GM23338 (cell line): ENCODE measurements around the gene ZBTB7C. TPM values are rescaled to one million over a fixed set of nuclear protein-coding genes. Genes with fewer than 3 reads are reported as not detected.

ENCODE experiments used
- ATAC-seq: fragments of 200-7000 bp; cut with Tn5 transposase; 3 replicates; pipeline ENCODE4 v1.9.1; 2020
- DNase-seq: peaks from one replicate; pipeline ENCODE4 v3.0.0-alpha.2; 2015; ENCODE audit warnings: low spot score
- H2AFZ ChIP-seq: fragments of 200-600 bp; sonication (generic); 2 replicates; pipeline ENCODE4 v1.8.0; 2016; ENCODE audit warnings: antibody characterized with exemption, mild to moderate bottlenecking, moderate library complexity
- H3F3A ChIP-seq: fragments of 200-600 bp; sonication (generic); replicated peaks from 2 replicates; pipeline ENCODE4 v1.8.0; 2017; ENCODE audit warnings: antibody characterized with exemption, mixed run types, low read depth
- H3K27ac ChIP-seq: fragments of 200-600 bp; sonication (generic); 2 replicates; pipeline ENCODE4 v1.6.1; 2016; ENCODE audit warnings: low read depth
- H3K27me3 ChIP-seq: fragments of 200-600 bp; sonication (generic); 2 replicates; pipeline ENCODE4 v1.8.0; 2016; ENCODE audit warnings: mild to moderate bottlenecking, mixed run types, moderate library complexity; ENCODE audit not compliant: insufficient read depth
- H3K36me3 ChIP-seq: fragments of 200-600 bp; sonication (generic); 2 replicates; pipeline ENCODE4 v1.8.0; 2016; ENCODE audit warnings: mild to moderate bottlenecking; ENCODE audit not compliant: insufficient read depth
- H3K4me1 ChIP-seq: fragments of 200-600 bp; sonication (generic); 2 replicates; pipeline ENCODE4 v1.8.0; 2016; ENCODE audit warnings: mild to moderate bottlenecking, moderate library complexity; ENCODE audit not compliant: insufficient read depth
- H3K4me2 ChIP-seq: fragments of 200-600 bp; sonication (generic); 2 replicates; pipeline ENCODE4 v1.7.1; 2017; ENCODE audit warnings: mixed run types
- H3K4me3 ChIP-seq: fragments of 200-600 bp; sonication (generic); 2 replicates; pipeline ENCODE4 v1.6.1; 2016; ENCODE audit warnings: mixed run types
- H3K79me2 ChIP-seq: fragments of 200-600 bp; sonication (generic); replicated peaks from 2 replicates; pipeline ENCODE4 v1.8.0; 2017; ENCODE audit warnings: mild to moderate bottlenecking; ENCODE audit not compliant: insufficient read depth
- H3K9me2 ChIP-seq: fragments of 200-600 bp; sonication (generic); 2 replicates; pipeline ENCODE4 v1.8.0; 2017; ENCODE audit not compliant: insufficient read depth
- H4K20me1 ChIP-seq: fragments of 200-600 bp; sonication (generic); replicated peaks from 2 replicates; pipeline ENCODE4 v1.8.0; 2017; ENCODE audit warnings: mild to moderate bottlenecking; ENCODE audit not compliant: insufficient read depth
- H3K27ac Mint-ChIP-seq: 2 replicates; pipeline ENCODE4 v1.8.0; 2020; ENCODE audit warnings: inconsistent platforms, mild to moderate bottlenecking, moderate library complexity, mixed read lengths
- H3K27me3 Mint-ChIP-seq: 3 replicates; pipeline ENCODE4 v1.8.0; 2022; ENCODE audit warnings: low read depth, mild to moderate bottlenecking, moderate library complexity, mixed read lengths, inconsistent platforms; ENCODE audit not compliant: insufficient read depth, poor library complexity
- H3K36me3 Mint-ChIP-seq: 3 replicates; pipeline ENCODE4 v1.8.0; 2021; ENCODE audit warnings: low read depth, mild to moderate bottlenecking, inconsistent platforms, moderate library complexity, mixed read lengths
- H3K4me1 Mint-ChIP-seq: 3 replicates; pipeline ENCODE4 v1.8.0; 2020; ENCODE audit warnings: mild to moderate bottlenecking, inconsistent platforms, mixed read lengths
- H3K4me3 Mint-ChIP-seq: 3 replicates; pipeline ENCODE4 v1.8.0; 2021; ENCODE audit warnings: moderate library complexity, mild to moderate bottlenecking, inconsistent platforms, mixed read lengths
- H3K9me3 Mint-ChIP-seq: 3 replicates; pipeline ENCODE4 v1.8.0; 2020; ENCODE audit warnings: moderate library complexity, mild to moderate bottlenecking, inconsistent platforms, mixed read lengths
- CREB1 ChIP-seq: fragments of 250-450 bp; sonication (Bioruptor Pico); IDR thresholded peaks from 2 replicates; pipeline ENCODE4 v1.5.0; 2020; ENCODE audit warnings: low read depth, mild to moderate bottlenecking, moderate library complexity
- ETS1 ChIP-seq: IDR thresholded peaks from 2 replicates; pipeline ENCODE4 v1.6.1; 2016; ENCODE audit warnings: antibody characterized with exemption
- EZH2 ChIP-seq: fragments of 200-600 bp; sonication (generic); IDR thresholded peaks from one replicate; pipeline ENCODE4 v1.8.0; 2017; ENCODE audit warnings: antibody characterized with exemption, mild to moderate bottlenecking, low read depth; ENCODE audit not compliant: unreplicated experiment
- NANOG ChIP-seq: IDR thresholded peaks from 2 replicates; pipeline ENCODE4 v1.6.1; 2016; ENCODE audit warnings: antibody characterized with exemption, borderline replicate concordance
- STAT1 ChIP-seq: IDR thresholded peaks from one replicate; pipeline ENCODE4 v1.6.1; 2016; ENCODE audit warnings: antibody characterized with exemption; ENCODE audit not compliant: unreplicated experiment
- polyA plus RNA-seq: library from polyadenylated mRNA; unstranded; fragments of >200 nt; fragmentation: Nextera tagmentation; extraction: Ambion mirVana; gene quantifications from 2 replicates; pipeline ENCODE4 v1.2.1, GENCODE V29; 2016
- total RNA-seq: library from RNA; depleted of rRNA; stranded (reverse); fragments of >200 nt; shearing (Covaris generic); gene quantifications from 2 replicates; pipeline ENCODE4 v1.2.3, GENCODE V29; 2014
- TF ChIP-seq, protein P1 (sequence below), 2 experiments: fragments of 200-600 bp in 1 of 2; sonication (generic) in 1 of 2; conservative IDR thresholded peaks; 2 replicates each; pipeline versions ENCODE4 v1.5.1 to v1.6.1; 2016 to 2017; ENCODE audit warnings: antibody characterized with exemption in 2 of 2, low read depth in 2 of 2, mild to moderate bottlenecking in 2 of 2, moderate library complexity in 1 of 2
- TF ChIP-seq, protein P2 (sequence below): IDR thresholded peaks from one replicate; pipeline ENCODE4 v1.6.1; 2018; ENCODE audit warnings: antibody characterized with exemption; ENCODE audit not compliant: unreplicated experiment

Gene ZBTB7C
- total and polyA plus RNA-seq, 2 experiments from 2014 or later: 0.03 to 0.14 TPM

- TF ChIP-seq, protein P1, sequence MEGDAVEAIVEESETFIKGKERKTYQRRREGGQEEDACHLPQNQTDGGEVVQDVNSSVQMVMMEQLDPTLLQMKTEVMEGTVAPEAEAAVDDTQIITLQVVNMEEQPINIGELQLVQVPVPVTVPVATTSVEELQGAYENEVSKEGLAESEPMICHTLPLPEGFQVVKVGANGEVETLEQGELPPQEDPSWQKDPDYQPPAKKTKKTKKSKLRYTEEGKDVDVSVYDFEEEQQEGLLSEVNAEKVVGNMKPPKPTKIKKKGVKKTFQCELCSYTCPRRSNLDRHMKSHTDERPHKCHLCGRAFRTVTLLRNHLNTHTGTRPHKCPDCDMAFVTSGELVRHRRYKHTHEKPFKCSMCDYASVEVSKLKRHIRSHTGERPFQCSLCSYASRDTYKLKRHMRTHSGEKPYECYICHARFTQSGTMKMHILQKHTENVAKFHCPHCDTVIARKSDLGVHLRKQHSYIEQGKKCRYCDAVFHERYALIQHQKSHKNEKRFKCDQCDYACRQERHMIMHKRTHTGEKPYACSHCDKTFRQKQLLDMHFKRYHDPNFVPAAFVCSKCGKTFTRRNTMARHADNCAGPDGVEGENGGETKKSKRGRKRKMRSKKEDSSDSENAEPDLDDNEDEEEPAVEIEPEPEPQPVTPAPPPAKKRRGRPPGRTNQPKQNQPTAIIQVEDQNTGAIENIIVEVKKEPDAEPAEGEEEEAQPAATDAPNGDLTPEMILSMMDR (conservative IDR thresholded peaks at IDR 0.05; ENCODE audit: low read depth in 2 of 2): no peak
These were observed 172.4 kb downstream of the ZBTB7C start (continued) for GRCh38 chr18:48236822-48237221.

- Histone ChIP-seq H3K27ac (no peak overlapping the region), H3K4me3 (no peak overlapping the region), H3K36me3 (no peaks in the 10 kb centered on the region), H4K20me1 (no peaks in the 10 kb centered on the region; the same call in 1 of the 2 replicates), H3K79me2 (no peaks in the 10 kb centered on the region), H3K4me1 (peaks cover 3% of the 10 kb centered on the region; the same call in 1 of the 2 replicates), H3K27me3 (no peaks in the 10 kb centered on the region), H3F3A (0 out of 2 replicates have a peak, but pooled peaks cover 3% of the 10 kb centered on the region), H3K9me2 (no peaks in the 10 kb centered on the region), H3K4me2 (no peak overlapping the region), H2AFZ (peak overlapping the region; percentile 89)
- DNase-seq (peak; percentile 88), ATAC-seq (peak; percentile 98)
- Mint-ChIP-seq H3K27me3 (no peaks in the 10 kb centered on the region), H3K4me3 (no peak overlapping the region), H3K27ac (no peak overlapping the region), H3K9me3 (no peaks in the 10 kb centered on the region), H3K36me3 (no peaks in the 10 kb centered on the region), H3K4me1 (peaks cover 13% of the 10 kb centered on the region)
- TF ChIP-seq, protein P1 (conservative IDR thresholded peaks at IDR 0.05; ENCODE audit: low read depth in 2 of 2): peak; percentile 78 to 95
- no peak for TF ChIP-seq NANOG
- no peak for TF ChIP-seq STAT1
- TF ChIP-seq CREB1: peak; percentile 17; the same call in 1 of the 2 replicates
- TF ChIP-seq, protein P2, sequence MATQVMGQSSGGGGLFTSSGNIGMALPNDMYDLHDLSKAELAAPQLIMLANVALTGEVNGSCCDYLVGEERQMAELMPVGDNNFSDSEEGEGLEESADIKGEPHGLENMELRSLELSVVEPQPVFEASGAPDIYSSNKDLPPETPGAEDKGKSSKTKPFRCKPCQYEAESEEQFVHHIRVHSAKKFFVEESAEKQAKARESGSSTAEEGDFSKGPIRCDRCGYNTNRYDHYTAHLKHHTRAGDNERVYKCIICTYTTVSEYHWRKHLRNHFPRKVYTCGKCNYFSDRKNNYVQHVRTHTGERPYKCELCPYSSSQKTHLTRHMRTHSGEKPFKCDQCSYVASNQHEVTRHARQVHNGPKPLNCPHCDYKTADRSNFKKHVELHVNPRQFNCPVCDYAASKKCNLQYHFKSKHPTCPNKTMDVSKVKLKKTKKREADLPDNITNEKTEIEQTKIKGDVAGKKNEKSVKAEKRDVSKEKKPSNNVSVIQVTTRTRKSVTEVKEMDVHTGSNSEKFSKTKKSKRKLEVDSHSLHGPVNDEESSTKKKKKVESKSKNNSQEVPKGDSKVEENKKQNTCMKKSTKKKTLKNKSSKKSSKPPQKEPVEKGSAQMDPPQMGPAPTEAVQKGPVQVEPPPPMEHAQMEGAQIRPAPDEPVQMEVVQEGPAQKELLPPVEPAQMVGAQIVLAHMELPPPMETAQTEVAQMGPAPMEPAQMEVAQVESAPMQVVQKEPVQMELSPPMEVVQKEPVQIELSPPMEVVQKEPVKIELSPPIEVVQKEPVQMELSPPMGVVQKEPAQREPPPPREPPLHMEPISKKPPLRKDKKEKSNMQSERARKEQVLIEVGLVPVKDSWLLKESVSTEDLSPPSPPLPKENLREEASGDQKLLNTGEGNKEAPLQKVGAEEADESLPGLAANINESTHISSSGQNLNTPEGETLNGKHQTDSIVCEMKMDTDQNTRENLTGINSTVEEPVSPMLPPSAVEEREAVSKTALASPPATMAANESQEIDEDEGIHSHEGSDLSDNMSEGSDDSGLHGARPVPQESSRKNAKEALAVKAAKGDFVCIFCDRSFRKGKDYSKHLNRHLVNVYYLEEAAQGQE: no peak
- no peak for TF ChIP-seq ETS1
- no peak for TF ChIP-seq EZH2
These were observed 178.6 kb downstream of the ZBTB7C start for GRCh38 chr18:48230467-48231113.
